B cell (primary cell): ENCODE data around the gene CACNA2D3.

Source experiments
- CTCF ChIP-seq: fragments of 200-600 bp; IDR thresholded peaks from one replicate; pipeline ENCODE4 v1.8.0; 2022; ENCODE audit warnings: antibody characterized with exemption, mild to moderate bottlenecking
- EZH2 ChIP-seq: IDR thresholded peaks from 2 replicates; pipeline ENCODE4 v1.6.1; 2012; ENCODE audit warnings: borderline replicate concordance, low read depth, mild to moderate bottlenecking, moderate library complexity, low read length; ENCODE audit not compliant: insufficient read depth, poor library complexity, severe bottlenecking

GRCh38 chr3:54232618-54233017 is 110.3 kb downstream of the CACNA2D3 start:
- TF ChIP-seq CTCF (no peak), EZH2 (no peak)
